ENCODE results near the gene PARP16. TPM values are rescaled to one million over a fixed set of nuclear protein-coding genes. Genes with fewer than 3 reads are reported as not detected.

The PARP16 gene
- polyA plus RNA-seq, 3 donors = 17.2 to 17.7 (median 17.4) TPM

GRCh38 chr15:65285291-65286068 lies 1.2 kb downstream of the PARP16 start:
- no peak for DNase-seq

- no peak for DNase-seq
Observed at GRCh38 chr15:65278480-65278879, 8.2 kb downstream of the PARP16 start.

GRCh38 chr15:65277015-65277414 lies 9.7 kb downstream of the PARP16 start:
- DNase-seq = no peak

GRCh38 chr15:65275728-65276126 lies 11.0 kb downstream of the PARP16 start:
- no peak for DNase-seq

- DNase-seq = no peak
Observed at GRCh38 chr15:65275104-65275727, 11.5 kb downstream of the PARP16 start.

- peak; percentile 70 for DNase-seq
Observed at GRCh38 chr15:65270811-65271545, 15.7 kb downstream of the PARP16 start.

GRCh38 chr15:65268411-65268810 lies 18.3 kb downstream of the PARP16 start:
- DNase-seq = no peak

- no peak for DNase-seq
Observed at GRCh38 chr15:65266469-65266868, 20.2 kb downstream of the PARP16 start.

GRCh38 chr15:65264863-65265430 lies 21.7 kb downstream of the PARP16 start:
- no peak for DNase-seq

GRCh38 chr15:65263313-65263712 lies 23.4 kb downstream of the PARP16 start:
- DNase-seq = no peak

- DNase-seq = no peak
Observed at GRCh38 chr15:65260968-65261367, 25.7 kb downstream of the PARP16 start.

- DNase-seq = no peak
Observed at GRCh38 chr15:65259367-65259797, 27.3 kb downstream of the PARP16 start.

- DNase-seq = no peak
Observed at GRCh38 chr15:65258375-65259262, 28.1 kb downstream of the PARP16 start.

GRCh38 chr15:65255486-65256140 lies 31.1 kb downstream of the PARP16 start:
- DNase-seq = no peak

- DNase-seq = no peak
Observed at GRCh38 chr15:65254758-65255157, 31.9 kb downstream of the PARP16 start.

- no peak for DNase-seq
Observed at GRCh38 chr15:65254356-65254755, 32.3 kb downstream of the PARP16 start.

GRCh38 chr15:65249641-65250040 lies 37.0 kb downstream of the PARP16 start:
- no peak for DNase-seq

GRCh38 chr15:65248511-65249255 lies 38.0 kb downstream of the PARP16 start:
- DNase-seq = peak; percentile 39

- DNase-seq = no peak
Observed at GRCh38 chr15:65246939-65247338, 39.7 kb downstream of the PARP16 start.
